CD4-positive, alpha-beta T cell treated with Interferon gamma for 1 hour (primary cell): ENCODE results near the gene TRIM17.

Experiments
- DNase-seq: peaks from one replicate; pipeline ENCODE4 v3.0.0-alpha.2; 2020

Gene TRIM17

DNA sequence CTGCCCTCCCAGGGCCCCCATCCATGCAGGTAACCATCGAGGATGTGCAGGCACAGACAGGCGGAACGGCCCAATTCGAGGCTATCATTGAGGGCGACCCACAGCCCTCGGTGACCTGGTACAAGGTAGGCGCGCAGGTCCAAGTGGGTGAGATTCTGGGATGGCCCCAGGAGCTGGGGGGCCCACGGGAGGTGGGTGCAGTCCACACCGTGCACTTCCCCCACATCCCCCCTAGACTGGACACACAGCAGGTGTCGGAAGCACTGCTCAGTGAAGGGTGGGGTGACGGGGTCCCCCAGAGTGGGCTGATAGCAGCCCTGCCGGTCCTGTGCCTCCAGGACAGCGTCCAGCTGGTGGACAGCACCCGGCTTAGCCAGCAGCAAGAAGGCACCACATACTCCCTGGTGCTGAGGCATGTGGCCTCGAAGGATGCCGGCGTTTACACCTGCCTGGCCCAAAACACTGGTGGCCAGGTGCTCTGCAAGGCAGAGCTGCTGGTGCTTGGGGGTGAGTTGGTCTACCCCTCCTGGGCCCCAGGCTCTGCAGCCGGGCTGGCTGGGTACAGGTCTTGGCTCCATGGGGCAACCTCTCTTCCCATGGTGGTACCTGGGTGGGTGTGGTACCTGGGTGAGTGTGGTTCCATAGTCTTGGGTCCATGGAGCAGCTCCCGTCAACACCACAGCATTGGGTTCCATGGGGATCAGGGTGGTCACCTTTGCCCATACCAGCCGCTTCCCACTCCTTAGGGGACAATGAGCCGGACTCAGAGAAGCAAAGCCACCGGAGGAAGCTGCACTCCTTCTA, 50.4 kb downstream of the TRIM17 start:
- no peak for DNase-seq

- DNase-seq, result no peak
Observed at GRCh38 chr1:228365271-228366061, 51.2 kb downstream of the TRIM17 start.

DNA sequence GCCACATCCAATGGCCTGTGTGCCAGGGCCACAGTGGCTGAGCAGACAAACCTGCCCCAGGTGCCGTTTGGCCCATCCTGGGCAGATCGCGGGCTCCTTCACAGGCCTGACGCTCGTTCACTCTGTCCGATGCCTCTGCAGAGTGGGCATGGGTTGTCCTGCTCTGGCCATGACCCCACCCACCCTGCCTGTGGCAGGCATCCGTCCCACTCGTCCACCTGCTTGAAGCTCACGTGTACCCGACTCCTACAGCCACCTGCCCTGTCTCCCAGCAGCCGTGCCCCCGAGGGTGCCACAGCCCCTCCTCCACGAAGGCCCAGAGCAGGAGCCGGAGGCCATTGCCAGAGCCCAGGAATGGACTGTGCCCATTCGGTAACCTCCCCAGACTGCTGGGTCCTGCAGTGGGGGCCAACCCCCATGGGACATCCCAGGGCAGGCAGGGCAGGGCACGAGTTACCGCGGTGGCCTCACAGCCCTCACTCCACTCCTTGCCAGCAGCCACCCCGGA, 51.9 kb downstream of the TRIM17 start:
- no peak for DNase-seq

- DNase-seq, result no peak
Observed at GRCh38 chr1:228364068-228364705, 52.5 kb downstream of the TRIM17 start.

GRCh38 chr1:228363686-228364067, 53.0 kb downstream of the TRIM17 start:
- DNase-seq, result no peak

DNA sequence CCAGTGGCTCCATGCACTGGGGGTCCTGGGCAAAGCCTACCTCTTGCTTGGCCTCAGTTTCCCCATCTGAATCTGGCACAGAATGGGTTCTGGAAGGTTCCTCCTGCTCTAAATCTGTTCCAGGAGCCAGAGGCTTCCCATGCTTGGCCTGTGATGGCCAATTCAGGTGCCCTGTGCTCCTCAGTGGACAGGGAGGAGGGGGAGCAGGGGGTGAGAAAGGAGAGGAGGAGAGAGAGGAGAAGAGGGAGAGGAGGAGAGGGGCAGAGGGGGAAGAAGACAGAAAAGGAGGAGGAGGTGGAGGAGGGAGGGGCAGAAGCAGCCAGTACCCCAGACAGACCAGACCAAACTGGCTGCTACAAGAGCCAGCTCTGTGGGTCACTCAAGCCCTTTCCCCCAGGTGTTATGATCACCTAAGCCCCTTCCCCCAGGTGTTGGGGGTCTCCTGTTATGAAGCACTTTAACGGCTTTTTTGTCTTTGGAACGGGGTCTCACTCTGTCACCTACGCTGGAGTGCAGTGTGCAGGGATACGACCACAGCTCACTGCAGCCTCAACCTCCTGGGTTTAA, 53.7 kb downstream of the TRIM17 start:
- DNase-seq, result no peak

- DNase-seq, result no peak
Observed at GRCh38 chr1:228362141-228362883, 54.3 kb downstream of the TRIM17 start.

DNA sequence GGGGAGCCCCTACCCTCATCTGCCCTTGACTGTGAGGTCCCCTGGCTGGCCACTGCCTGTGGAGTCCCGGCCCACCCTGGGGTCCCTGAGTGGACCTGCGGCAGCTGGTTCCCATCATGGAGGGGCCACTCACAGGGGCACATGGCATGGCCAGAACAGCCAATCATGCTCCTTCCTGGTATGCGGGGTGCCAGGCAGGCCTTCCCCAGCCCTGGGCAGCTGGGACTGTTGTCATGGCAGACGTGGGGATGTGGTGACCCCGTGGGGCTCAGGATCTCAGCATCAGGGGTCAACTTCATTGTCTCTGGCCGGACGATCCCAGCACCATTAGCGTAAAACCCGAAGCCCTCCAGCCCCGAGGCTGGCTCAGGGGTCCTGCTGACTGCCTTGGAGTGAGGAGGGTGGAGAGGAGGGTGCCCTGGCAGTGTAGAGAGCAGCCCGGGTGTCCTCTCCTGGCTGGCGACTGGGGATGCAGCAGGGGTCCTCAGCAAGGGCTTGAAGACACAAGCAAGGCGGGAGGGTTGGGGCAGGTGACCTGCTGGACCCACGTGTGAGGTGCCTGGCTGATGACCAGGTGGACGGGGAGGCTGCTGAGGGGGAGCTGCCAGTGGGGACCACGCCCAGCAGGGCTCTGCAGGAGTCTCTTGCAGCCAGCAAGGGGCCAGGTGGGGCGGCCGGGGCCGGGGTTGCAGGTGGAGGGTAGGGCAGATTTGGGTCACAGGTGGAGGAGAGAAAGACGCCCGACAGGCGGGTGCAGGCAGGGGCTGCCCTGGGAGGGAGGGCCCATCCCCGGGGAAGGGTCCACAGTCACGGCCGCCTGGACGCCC, 55.1 kb downstream of the TRIM17 start:
- DNase-seq, result no peak

GRCh38 chr1:228360533-228361313, 55.9 kb downstream of the TRIM17 start:
- no peak for DNase-seq

- DNase-seq, result no peak
Observed at GRCh38 chr1:228359613-228360532, 56.8 kb downstream of the TRIM17 start.

- DNase-seq, result no peak
Observed at GRCh38 chr1:228358764-228359612, 57.7 kb downstream of the TRIM17 start.

DNA sequence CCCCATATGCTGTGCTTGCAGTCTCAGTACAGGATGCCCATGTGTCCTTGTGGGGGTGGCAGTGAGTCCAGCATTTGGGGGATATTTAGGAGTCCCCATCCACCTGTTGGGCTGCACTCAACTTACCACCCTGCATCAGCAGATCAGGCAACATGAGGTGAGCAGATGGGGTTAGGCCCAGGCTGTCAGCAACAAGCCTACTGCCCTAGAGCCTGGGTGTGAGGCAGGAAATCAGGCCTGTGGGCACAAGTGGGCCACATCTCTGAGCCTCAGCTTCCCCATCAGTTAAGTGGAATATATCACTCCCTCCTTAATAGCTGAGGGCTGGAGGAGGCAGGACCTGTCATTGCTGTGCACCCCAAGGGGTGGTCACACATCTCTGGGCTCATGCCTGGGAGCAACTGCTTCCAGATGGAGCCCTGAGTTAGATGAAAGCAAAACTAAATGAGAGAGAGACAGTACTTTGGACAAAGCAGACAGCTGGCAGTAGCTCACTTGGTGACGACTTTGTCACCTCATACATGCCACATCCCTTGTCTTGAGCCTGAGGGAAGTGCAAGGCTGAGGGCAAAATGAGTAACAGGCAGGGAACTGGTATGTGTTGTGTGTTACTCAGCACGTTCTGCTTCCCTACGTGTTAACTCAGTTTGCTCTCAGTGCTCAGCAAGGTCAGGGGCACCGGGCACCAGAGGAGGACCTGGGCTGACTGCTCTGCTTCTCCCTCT, 58.5 kb downstream of the TRIM17 start:
- no peak for DNase-seq
